Heart right ventricle (tissue), 16 donors: ENCODE measurements around the gene UGT2B10. TPM values are rescaled to one million over a fixed set of nuclear protein-coding genes. Genes with fewer than 3 reads are reported as not detected.

Source experiments
- ATAC-seq, 8 donors: fragments of 200-7000 bp; cut with Tn5 transposase; one replicate each; pipeline ENCODE4 v1.9.1; 2020; ENCODE audit warnings: mild to moderate bottlenecking in 8 of 8, moderate library complexity in 8 of 8, moderate number of reproducible peaks in 1 of 8
- DNase-seq, 2 donors: peaks; one replicate each; pipeline ENCODE4 v3.0.0-alpha.2; 2020
- H3K27ac ChIP-seq, 10 donors: fragments of 200-600 bp; sonication (generic) in 2 of 10; one replicate each; pipeline versions ENCODE4 v1.5.0 to v1.8.0; 2020 to 2022; ENCODE audit warnings: mild to moderate bottlenecking in 3 of 10
- H3K27me3 ChIP-seq, 7 donors: fragments of 200-600 bp; one replicate each; pipeline ENCODE4 v1.8.0; 2021 to 2022; ENCODE audit warnings: mild to moderate bottlenecking in 2 of 7
- H3K36me3 ChIP-seq, 9 donors: fragments of 200-600 bp; sonication (generic) in 1 of 9; one replicate each; pipeline versions ENCODE4 v1.5.0 to v1.8.0; 2020 to 2022; ENCODE audit warnings: mild to moderate bottlenecking in 2 of 9
- H3K4me1 ChIP-seq, 9 donors: fragments of 200-600 bp; sonication (generic) in 1 of 9; one replicate each; pipeline versions ENCODE4 v1.5.0 to v1.8.0; 2020 to 2022; ENCODE audit warnings: mild to moderate bottlenecking in 4 of 9
- H3K4me3 ChIP-seq, 10 donors: fragments of 200-600 bp; sonication (generic) in 2 of 10; one replicate each; pipeline versions ENCODE4 v1.5.0 to v1.8.0; 2020 to 2022; ENCODE audit warnings: mild to moderate bottlenecking in 7 of 10, moderate library complexity in 2 of 10
- H3K9me3 ChIP-seq, 11 donors: fragments of 200-600 bp in 10 of 11; sonication (generic) in 2 of 11; one replicate each; pipeline versions ENCODE4 v1.5.0 to v1.8.0; 2013 to 2022; ENCODE audit warnings: mild to moderate bottlenecking in 2 of 11, control low read depth in 1 of 11, moderate library complexity in 1 of 11
- WGBS, 2 donors: extraction: QIAGEN DNeasy Blood & Tissue Kit; methylation state at CpG; one replicate each; pipeline ENCODE4 v1.1.7; 2013; ENCODE audit warnings: inconsistent platforms in 1 of 2; 5-methylcytosine and 5-hydroxymethylcytosine counted together
- intact Hi-C, 10 donors: fragments of 100-400 bp; cut with DNase I; formaldehyde crosslinking; loops; one replicate each; pipeline versions ENCODE4 v1.11.1 to v1.14.2; 2022
- polyA plus RNA-seq, 2 donors: library from polyadenylated mRNA; stranded (reverse); fragments of 200-250 nt; gene quantifications; one replicate each; pipeline ENCODE4 v1.2.3, GENCODE V29; 2013
- total RNA-seq, 10 donors: library from RNA; stranded (reverse); fragmentation: NEBNext Ultra II Directional in 3 of 10; extraction: Animal tissue kit (Norgen Biotek cat#: 25700) in 3 of 10; gene quantifications; one replicate each; pipeline versions ENCODE4 v1.2.1 to v1.2.4, GENCODE V29; 2021 to 2023
- TF ChIP-seq, protein P1 (sequence below), 9 donors: fragments of 200-600 bp; sonication (generic) in 2 of 9; IDR thresholded peaks; one replicate each; pipeline versions ENCODE4 v1.5.0 to v1.8.0; 2021 to 2022; ENCODE audit warnings: antibody characterized with exemption in 9 of 9, mild to moderate bottlenecking in 5 of 9, moderate library complexity in 1 of 9
- donor health status: Arrhythmogenic right ventricular cardiomyopathy.
- donor health status: ischemic (EF 13 %, LVEDD 7.1; RV severe dilation, severe dysfunction).
- donor health status: healthy with polysubstance abuse.
- donor health status: DM: no; HTN: yes; CAD: no.
- donor health status: DM: no; HTN: no; CAD: no.
- donor health status: ischemic (EF 25% LVEDD 6.9; RV normal size, moderate dysfunction).
- donor health status: ischemic (EF 25% LVEDD 5.7; RV mildly dilated, moderate dysfunction).
- donor health status: healthy.
- donor health status: DM: yes; HTN: yes; CAD: no.
- donor health status: Ischemic cardiomyopathy.
- donor health status: ischemic (EF 35%, LVEDD 5.7; RV mildly dilated, moderate dysfunction).
- donor health status: nonischemic (EF 11% LVEDD 7.7; RV severe dilation, severe dysfunction).
- donor health status: DM: yes; HTN: yes; CAD: no.
- donor health status: PGD.
- donor health status: ischemic (EF 29% LVEDD 5.4; RV normal size, mild dysfunction).
- donor health status: nonischemic (EF 23%, LVEDD 6.1; RV moderate dilation, normal function).

Gene UGT2B10
- total and polyA plus RNA-seq, 12 donors = not detected

DNA sequence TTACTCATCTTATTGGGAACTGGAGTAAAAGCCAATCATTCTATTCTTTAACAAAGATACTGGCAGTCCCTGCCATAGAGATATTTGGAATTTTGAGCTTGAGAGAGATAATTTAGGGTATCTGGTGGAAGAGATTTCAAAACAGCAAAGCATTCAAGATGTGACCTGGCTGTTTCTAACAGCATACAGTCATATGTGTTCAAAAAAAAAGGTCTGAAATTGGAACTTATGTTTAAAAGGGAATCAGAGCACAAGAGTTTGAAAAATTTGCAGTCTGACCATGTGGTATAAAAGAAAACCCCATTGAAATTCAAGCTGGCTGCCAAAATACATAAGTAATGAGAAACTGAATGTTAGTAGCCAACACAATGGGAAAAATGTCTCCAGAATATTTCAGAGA is 42.2 kb downstream of the UGT2B10 start:
- intact Hi-C loops = no loop called here
- H3K9me3 ChIP-seq = peaks cover 0 to 46% (median 8%) of the 10 kb centered on the region in 11 donors
- TF ChIP-seq, protein P1, sequence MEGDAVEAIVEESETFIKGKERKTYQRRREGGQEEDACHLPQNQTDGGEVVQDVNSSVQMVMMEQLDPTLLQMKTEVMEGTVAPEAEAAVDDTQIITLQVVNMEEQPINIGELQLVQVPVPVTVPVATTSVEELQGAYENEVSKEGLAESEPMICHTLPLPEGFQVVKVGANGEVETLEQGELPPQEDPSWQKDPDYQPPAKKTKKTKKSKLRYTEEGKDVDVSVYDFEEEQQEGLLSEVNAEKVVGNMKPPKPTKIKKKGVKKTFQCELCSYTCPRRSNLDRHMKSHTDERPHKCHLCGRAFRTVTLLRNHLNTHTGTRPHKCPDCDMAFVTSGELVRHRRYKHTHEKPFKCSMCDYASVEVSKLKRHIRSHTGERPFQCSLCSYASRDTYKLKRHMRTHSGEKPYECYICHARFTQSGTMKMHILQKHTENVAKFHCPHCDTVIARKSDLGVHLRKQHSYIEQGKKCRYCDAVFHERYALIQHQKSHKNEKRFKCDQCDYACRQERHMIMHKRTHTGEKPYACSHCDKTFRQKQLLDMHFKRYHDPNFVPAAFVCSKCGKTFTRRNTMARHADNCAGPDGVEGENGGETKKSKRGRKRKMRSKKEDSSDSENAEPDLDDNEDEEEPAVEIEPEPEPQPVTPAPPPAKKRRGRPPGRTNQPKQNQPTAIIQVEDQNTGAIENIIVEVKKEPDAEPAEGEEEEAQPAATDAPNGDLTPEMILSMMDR (IDR thresholded peaks at IDR 0.05) = no peak

DNA sequence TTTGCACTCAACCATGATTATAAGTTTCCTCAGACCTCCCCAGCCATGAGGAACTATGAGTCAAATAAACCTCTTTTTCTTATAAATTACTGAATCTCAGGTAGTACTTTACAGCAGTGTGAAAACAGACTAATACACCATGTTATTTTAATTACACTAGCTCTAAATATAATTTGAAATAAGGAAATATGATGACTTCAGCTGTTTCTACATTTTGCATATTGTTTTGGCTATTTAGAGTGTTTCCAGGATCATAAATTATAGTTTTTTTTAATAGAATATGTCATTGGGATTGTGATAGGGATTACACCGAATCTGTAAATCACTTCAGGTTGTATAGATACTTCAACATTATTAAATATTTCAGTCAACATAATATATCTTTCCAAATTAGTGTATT is 43.9 kb downstream of the UGT2B10 start:
- ATAC-seq = no peak
- no peaks in the 10 kb centered on the region for H3K36me3 ChIP-seq
- no peak overlapping the region for H3K4me3 ChIP-seq
- intact Hi-C loops = no loop called here
- no peaks in the 10 kb centered on the region for H3K27me3 ChIP-seq
- WGBS, 2 donors = 60 to 74% methylated on average over 1 of the region's 1 CpG
- TF ChIP-seq, protein P1 (IDR thresholded peaks at IDR 0.05) = no peak
- H3K27ac ChIP-seq = no peak overlapping the region
- no peak for DNase-seq
- peaks cover 0 to 46% (median 8%) of the 10 kb centered on the region in 11 donors for H3K9me3 ChIP-seq
- H3K4me1 ChIP-seq = no peaks in the 10 kb centered on the region

More for the DNA sequence above, 42.2 kb downstream of the UGT2B10 start:
- no peaks in the 10 kb centered on the region for H3K27me3 ChIP-seq
- DNase-seq = no peak
- no peak overlapping the region for H3K4me3 ChIP-seq
- ATAC-seq = no peak
- H3K4me1 ChIP-seq = no peaks in the 10 kb centered on the region
- H3K36me3 ChIP-seq = no peaks in the 10 kb centered on the region
- no peak overlapping the region for H3K27ac ChIP-seq

DNA sequence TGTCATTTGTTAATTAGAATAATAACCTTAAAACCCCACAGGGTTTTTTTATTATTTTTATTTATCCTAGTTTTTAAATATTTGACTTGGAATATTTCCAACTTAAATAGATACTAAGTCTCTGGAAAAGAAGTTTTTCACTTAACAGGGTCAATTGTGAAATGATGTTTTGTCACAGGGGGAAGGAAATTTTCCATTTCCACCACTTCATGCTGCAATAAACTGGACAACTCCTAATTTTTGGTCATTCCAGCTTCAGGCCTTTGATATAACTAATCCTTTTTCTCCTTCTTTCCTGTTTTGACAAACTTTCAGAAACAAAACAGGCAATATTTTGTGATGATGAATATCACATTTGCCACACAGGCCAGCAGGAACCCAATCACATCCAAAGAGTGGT is 45.3 kb downstream of the UGT2B10 start:
- TF ChIP-seq, protein P1 (IDR thresholded peaks at IDR 0.05) = no peak
- Histone ChIP-seq H3K9me3 (peaks cover 0 to 38% (median 8%) of the 10 kb centered on the region in 11 donors), H3K27ac (no peak overlapping the region), H3K27me3 (no peaks in the 10 kb centered on the region), H3K36me3 (no peaks in the 10 kb centered on the region), H3K4me3 (no peak overlapping the region), H3K4me1 (no peaks in the 10 kb centered on the region)
- DNase-seq (no peak), ATAC-seq (no peak)
- intact Hi-C loops = no loop called here

DNA sequence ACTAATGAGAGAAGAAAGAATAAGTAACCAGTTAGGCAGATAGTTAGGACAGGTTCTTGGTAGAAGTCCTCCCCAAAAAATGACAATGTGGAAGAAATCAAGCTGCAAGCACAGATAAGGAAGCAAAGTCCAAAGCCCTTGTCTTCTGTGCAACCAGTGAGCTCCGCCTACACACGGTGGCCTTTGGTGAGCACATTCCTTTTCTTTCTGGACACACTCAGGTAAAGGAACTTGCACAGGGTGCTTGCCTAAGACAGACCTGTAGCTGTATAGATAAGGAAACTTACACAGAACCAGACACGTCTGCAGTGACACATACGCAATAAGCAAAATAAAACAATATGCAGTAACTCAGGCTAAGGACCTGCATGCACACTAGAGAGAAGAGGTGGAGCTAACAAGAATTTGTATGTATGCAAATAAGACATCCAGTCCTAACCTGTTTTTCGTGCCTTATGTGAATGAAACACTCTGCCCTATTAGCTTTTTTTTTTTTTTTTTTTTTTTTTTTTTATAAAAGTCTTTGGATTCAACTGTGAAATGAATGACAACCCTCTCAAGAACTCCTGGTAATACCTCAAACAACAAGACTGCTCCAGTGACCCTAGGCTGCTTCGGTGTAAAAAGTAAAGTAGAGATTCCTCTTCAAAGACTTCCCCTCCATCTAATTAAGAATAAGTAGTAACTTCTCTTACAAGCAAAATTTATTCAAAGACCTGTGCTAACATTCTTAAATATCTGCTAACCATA is 48.8 kb downstream of the UGT2B10 start:
- H3K27me3 ChIP-seq = no peaks in the 10 kb centered on the region
- WGBS, 2 donors = 73% methylated on average over 6 of the region's 6 CpGs
- no peaks in the 10 kb centered on the region for H3K4me1 ChIP-seq
- peaks cover 0 to 5% (median 0%) of the 10 kb centered on the region in 11 donors for H3K9me3 ChIP-seq
- ATAC-seq (no peak), DNase-seq (no peak)
- no peak overlapping the region for H3K27ac ChIP-seq
- H3K36me3 ChIP-seq = no peaks in the 10 kb centered on the region
- TF ChIP-seq, protein P1 (IDR thresholded peaks at IDR 0.05) = no peak
- intact Hi-C loops = no loop called here
- H3K4me3 ChIP-seq = no peak overlapping the region
